Heart left ventricle (tissue), 13 donors: ENCODE data around the gene SFXN4.

Experiments used
- POLR2A ChIP-seq, 2 donors: fragments of 450-650 bp; IDR thresholded peaks; one replicate each; pipeline ENCODE4 v1.6.1; 2017; ENCODE audit warnings: antibody characterized with exemption in 2 of 2, mild to moderate bottlenecking in 2 of 2, moderate library complexity in 2 of 2
- TF ChIP-seq, protein P1 (sequence below), 12 donors: fragments of 200-600 bp; sonication (generic) in 4 of 12; IDR thresholded peaks; one replicate each; pipeline versions ENCODE4 v1.5.0 to v1.8.0; 2018 to 2022; ENCODE audit warnings: antibody characterized with exemption in 12 of 12, mild to moderate bottlenecking in 5 of 12
- donor health status: ischemic (EF 13 %, LVEDD 7.1; RV severe dilation, severe dysfunction).
- donor health status: DM: no; HTN: yes; CAD: no.
- donor health status: DM: no; HTN: no; CAD: no.
- donor health status: ischemic (EF 25% LVEDD 6.9; RV normal size, moderate dysfunction).
- donor health status: ischemic (EF 25% LVEDD 5.7; RV mildly dilated, moderate dysfunction).
- donor health status: ischemic (EF 35%, LVEDD 5.7; RV mildly dilated, moderate dysfunction).
- donor health status: nonischemic (EF 11% LVEDD 7.7; RV severe dilation, severe dysfunction).
- donor health status: DM: yes; HTN: yes; CAD: no.
- donor health status: PGD.
- donor health status: ischemic (EF 29% LVEDD 5.4; RV normal size, mild dysfunction).
- donor health status: nonischemic (EF 23%, LVEDD 6.1; RV moderate dilation, normal function).

DNA sequence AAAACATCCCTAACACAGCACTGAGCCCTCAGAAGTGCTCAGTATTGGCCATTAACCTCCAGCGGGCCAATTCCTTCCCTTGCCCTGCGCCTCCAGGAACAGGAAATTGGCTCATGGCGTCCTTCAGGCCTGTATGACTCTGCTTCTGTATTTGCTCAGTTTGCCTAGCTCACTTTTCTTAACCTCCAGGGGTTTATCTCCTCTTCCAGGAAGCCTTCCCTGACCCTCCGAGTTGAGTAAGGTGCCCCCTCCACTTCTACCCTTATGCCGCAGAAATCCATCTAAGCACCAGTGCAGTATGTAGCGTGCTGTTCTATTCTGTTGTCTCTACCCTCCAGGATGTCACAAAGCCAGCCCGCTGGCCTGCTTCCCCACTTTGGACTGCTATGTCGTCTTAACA lies 1.1 kb upstream of the SFXN4 start:
- TF ChIP-seq, protein P1, sequence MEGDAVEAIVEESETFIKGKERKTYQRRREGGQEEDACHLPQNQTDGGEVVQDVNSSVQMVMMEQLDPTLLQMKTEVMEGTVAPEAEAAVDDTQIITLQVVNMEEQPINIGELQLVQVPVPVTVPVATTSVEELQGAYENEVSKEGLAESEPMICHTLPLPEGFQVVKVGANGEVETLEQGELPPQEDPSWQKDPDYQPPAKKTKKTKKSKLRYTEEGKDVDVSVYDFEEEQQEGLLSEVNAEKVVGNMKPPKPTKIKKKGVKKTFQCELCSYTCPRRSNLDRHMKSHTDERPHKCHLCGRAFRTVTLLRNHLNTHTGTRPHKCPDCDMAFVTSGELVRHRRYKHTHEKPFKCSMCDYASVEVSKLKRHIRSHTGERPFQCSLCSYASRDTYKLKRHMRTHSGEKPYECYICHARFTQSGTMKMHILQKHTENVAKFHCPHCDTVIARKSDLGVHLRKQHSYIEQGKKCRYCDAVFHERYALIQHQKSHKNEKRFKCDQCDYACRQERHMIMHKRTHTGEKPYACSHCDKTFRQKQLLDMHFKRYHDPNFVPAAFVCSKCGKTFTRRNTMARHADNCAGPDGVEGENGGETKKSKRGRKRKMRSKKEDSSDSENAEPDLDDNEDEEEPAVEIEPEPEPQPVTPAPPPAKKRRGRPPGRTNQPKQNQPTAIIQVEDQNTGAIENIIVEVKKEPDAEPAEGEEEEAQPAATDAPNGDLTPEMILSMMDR (IDR thresholded peaks at IDR 0.05) = no peak
- no peak for TF ChIP-seq POLR2A (IDR thresholded peaks at IDR 0.05)
